Nephron (organoid): ENCODE measurements around the gene DHX8.

Source experiments
- H3K27ac Mint-ChIP-seq, 3 experiments: 2 replicates each; pipeline ENCODE4 v1.8.0; 2020; ENCODE audit warnings: mixed read lengths in 3 of 3, mild to moderate bottlenecking in 2 of 3, moderate library complexity in 1 of 3
- H3K27me3 Mint-ChIP-seq: 2 replicates; pipeline ENCODE4 v1.8.0; 2021; ENCODE audit warnings: low read depth, mild to moderate bottlenecking, moderate library complexity, mixed read lengths
- H3K36me3 Mint-ChIP-seq: 2 replicates; pipeline ENCODE4 v1.8.0; 2020; ENCODE audit warnings: low read depth, mixed read lengths
- H3K4me1 Mint-ChIP-seq: 2 replicates; pipeline ENCODE4 v1.8.0; 2020; ENCODE audit warnings: mixed read lengths
- H3K4me3 Mint-ChIP-seq, 3 experiments: 2 replicates each; pipeline ENCODE4 v1.8.0; 2020; ENCODE audit warnings: mild to moderate bottlenecking in 3 of 3, mixed read lengths in 3 of 3, moderate library complexity in 2 of 3
- H3K9me3 Mint-ChIP-seq: 2 replicates; pipeline ENCODE4 v1.8.0; 2020; ENCODE audit warnings: mixed read lengths
- TF ChIP-seq, protein P1 (sequence below), 3 experiments: fragments of 200-600 bp; sonication (generic); IDR thresholded peaks; one replicate each; pipeline ENCODE4 v1.5.0; 2021; ENCODE audit warnings: antibody characterized with exemption in 3 of 3; ENCODE audit not compliant: unreplicated experiment in 3 of 3

The DHX8 gene

DNA sequence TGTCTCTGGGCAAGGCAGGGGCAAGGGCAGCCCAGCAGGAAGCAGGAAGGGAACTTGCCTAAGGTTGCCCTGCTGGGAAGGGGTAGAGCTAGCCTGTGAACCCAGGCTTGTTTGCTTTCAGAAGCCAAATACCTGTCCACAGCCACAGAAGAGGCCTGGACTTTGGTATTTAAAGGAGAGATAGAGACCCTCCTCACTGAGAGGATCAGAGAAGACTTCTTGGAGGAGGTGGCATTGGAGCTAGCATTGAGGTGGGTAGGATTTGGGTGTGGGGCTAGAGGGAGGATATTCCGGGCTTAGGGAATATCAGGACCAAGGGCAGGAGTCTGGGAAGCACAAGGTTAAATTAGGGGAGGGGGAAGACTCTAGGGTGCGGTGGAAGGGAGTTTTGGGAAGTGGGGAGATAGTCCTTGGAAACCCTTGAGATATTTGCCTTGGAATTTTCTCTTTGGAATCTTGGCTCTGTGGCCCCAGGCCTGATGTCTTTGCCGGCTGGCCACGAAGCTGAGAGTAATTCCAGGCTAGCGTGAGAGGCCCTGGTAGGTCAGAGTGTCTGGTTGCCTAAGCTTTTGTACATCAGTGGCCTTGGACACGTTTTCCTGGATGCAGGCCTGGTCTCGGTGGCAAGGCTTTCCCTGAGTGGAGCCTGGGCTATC is 75.5 kb downstream of the DHX8 start:
- H3K4me3 Mint-ChIP-seq: no peak overlapping the region

DNA sequence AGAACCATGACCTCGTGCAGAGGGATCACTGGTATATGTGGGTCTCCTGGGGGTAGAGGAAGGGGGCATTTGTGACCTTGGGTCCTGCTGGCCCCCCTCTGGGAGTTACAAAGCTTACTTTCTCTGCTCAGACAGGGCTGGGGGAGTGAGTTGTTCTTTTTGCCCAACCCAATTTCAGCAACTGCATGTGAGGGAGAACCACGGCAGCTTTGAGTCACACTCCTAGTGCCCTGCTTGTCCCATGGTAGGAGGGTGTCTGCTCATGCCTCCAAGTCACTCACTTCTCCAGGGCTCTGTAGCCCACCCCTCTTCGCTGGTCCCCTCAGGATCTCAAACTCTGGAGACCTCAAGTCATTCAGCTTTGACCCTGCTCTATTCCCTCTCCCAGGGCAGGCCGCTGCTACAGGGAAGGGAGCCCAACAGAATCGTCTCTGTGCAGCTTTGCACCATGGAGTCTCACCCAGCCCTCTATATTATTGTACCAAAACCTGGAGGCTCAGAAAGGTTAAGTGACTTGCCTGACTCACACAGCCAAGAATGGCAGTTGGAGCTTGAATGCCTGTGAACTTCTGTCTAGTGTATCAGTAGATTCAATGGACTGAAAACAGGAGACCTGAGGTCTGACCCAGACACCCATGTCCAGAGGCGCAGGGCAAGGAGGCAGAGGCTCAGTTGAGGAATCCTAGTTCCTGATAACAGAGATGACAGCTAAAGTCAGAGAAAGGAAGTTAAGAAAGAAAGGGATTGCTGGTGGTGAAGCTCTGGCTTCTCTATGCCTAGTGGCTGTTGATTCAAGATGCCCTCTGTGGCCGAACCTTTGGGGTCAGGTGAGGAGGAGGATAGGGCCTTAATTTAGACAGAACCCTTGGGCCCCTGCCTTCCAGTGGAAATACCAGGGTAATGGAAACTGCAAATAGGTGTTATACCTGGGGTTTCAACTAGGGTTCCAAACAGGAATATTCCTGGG is 77.0 kb downstream of the DHX8 start:
- H3K27ac Mint-ChIP-seq: no peak overlapping the region
- TF ChIP-seq, protein P1, sequence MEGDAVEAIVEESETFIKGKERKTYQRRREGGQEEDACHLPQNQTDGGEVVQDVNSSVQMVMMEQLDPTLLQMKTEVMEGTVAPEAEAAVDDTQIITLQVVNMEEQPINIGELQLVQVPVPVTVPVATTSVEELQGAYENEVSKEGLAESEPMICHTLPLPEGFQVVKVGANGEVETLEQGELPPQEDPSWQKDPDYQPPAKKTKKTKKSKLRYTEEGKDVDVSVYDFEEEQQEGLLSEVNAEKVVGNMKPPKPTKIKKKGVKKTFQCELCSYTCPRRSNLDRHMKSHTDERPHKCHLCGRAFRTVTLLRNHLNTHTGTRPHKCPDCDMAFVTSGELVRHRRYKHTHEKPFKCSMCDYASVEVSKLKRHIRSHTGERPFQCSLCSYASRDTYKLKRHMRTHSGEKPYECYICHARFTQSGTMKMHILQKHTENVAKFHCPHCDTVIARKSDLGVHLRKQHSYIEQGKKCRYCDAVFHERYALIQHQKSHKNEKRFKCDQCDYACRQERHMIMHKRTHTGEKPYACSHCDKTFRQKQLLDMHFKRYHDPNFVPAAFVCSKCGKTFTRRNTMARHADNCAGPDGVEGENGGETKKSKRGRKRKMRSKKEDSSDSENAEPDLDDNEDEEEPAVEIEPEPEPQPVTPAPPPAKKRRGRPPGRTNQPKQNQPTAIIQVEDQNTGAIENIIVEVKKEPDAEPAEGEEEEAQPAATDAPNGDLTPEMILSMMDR (IDR thresholded peaks at IDR 0.05; ENCODE audit: unreplicated experiment in 3 of 3): no peak
- peaks cover 20% of the 10 kb centered on the region for H3K4me1 Mint-ChIP-seq
- H3K4me3 Mint-ChIP-seq: no peak overlapping the region
- no peaks in the 10 kb centered on the region for H3K9me3 Mint-ChIP-seq
- H3K36me3 Mint-ChIP-seq: no peaks in the 10 kb centered on the region
- peaks cover 59% of the 10 kb centered on the region for H3K27me3 Mint-ChIP-seq

More for the DNA sequence above, 75.5 kb downstream of the DHX8 start:
- no peaks in the 10 kb centered on the region for H3K9me3 Mint-ChIP-seq
- peaks cover 21% of the 10 kb centered on the region for H3K4me1 Mint-ChIP-seq
- H3K36me3 Mint-ChIP-seq: no peaks in the 10 kb centered on the region
- H3K27ac Mint-ChIP-seq: no peak overlapping the region
- peaks cover 68% of the 10 kb centered on the region for H3K27me3 Mint-ChIP-seq
- TF ChIP-seq, protein P1 (IDR thresholded peaks at IDR 0.05; ENCODE audit: unreplicated experiment in 3 of 3): no peak

DNA sequence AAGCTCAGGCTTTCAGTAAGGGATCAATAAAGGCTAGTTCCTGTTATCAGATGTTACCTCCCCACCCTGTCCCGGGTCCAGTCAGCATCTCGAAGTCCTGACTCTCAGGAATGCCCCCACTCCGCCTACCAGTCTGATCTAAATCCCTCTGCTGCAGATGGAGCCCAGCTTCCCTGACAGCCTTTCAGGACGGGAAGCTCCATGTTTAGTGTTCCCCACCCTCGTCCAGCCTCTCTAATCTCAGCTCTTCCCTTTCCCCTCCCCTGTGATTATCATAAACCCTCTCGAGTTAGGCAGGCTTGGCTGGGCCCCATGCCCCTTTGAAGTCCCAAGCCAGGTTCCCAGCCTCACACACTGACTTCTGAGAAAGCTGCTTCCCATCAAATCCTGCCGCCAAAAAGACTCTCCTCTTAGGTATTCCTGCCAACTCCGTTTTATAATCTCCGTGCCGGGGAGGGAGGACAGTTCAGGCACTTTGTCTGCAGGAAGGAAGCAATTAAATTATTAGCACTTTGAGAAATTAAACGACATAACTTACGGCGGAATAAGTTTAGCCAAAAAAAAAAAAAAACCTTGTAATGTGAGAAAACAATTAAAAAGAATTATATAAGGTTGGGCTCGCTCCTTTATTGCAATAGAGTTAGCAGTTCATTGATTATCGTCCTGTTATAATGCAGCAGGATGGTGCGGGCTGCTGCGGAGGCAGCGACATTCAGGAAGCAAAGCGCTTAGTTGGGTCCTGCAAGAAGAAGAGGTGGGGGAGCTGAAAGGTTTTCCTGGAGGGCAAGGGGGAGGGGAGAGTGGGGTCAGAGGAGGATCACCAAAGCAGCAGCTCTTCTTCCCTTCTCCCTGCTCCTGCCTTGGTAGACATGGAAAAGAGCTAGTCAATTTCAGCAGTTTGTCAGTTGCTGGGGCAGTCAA is 79.2 kb downstream of the DHX8 start:
- Mint-ChIP-seq H3K27me3 (peaks cover 51% of the 10 kb centered on the region), H3K4me1 (peaks cover 20% of the 10 kb centered on the region), H3K4me3 (no peak overlapping the region), H3K27ac (peak overlapping the region in 1 of 3 experiments; percentile 3), H3K9me3 (no peaks in the 10 kb centered on the region), H3K36me3 (no peaks in the 10 kb centered on the region)
- TF ChIP-seq, protein P1 (IDR thresholded peaks at IDR 0.05; ENCODE audit: unreplicated experiment in 3 of 3): no peak

DNA sequence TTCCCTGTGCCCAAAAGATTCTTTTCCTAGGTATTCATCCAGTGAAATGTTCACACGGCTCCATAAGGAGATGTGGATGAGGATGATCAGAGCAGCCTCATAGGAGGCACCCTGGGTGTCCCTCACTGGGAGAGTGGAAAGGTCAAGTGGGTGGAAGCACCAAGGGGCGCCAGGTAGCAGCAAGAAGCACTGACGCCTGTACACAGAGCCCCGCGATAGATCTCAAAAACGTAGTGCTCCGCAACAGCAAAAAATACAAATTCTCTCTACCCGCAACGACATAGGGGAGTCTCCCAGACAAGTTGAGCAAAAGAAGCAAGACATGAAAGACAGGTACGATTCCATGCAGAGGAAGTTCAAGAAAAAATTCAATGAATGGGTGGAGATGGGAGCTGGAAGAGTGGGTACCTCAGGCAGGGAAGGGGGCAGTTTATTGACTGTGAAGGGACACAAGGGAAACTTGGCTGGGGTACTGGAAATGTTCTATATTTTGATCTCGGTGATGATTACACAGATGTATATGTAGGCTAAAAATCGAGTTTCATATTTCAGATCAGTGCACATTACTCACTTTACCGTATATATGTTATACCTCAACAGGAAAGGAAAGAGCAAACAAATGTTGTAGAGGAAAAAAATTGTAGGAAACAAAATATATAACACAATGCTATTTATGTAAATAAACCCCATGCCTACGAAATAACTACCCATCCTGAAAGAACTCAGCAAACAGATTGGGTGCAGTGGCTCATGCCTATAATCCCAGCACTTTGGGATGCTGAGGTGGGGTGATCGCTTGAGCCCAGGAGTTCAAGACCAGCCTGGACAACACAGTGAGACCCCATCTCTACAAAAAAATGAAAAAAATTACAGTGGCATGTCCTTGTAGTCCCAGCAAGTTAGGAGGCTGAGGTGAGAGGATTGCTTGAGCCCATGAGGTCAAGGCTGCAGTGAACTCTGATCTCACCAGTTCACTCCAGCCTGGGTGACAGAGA is 80.1 kb downstream of the DHX8 start:
- Mint-ChIP-seq H3K4me1 (peaks cover 20% of the 10 kb centered on the region), H3K27ac (no peak overlapping the region), H3K36me3 (no peaks in the 10 kb centered on the region), H3K9me3 (no peaks in the 10 kb centered on the region), H3K4me3 (no peak overlapping the region), H3K27me3 (peaks cover 51% of the 10 kb centered on the region)
- TF ChIP-seq, protein P1 (IDR thresholded peaks at IDR 0.05; ENCODE audit: unreplicated experiment in 3 of 3): no peak
